Activated CD8-positive, alpha-beta memory T cell treated with anti-CD3 and anti-CD28 coated beads, Interleukin-2, amount 10 ng/mL, durations not matched to agents 7 days and 5 days (primary cell): ENCODE results near the gene KIF11. TPM values are rescaled to one million over a fixed set of nuclear protein-coding genes. Genes with fewer than 3 reads are reported as not detected.
A peak's percentile ranks its signal among the peaks of the same experiment; 100 is the strongest.
"Not testable (repeated sequence)": the region's sequence is repeated elsewhere in the genome, so short reads cannot be mapped to it uniquely, and the experiment has no call there.

Experiments
- ATAC-seq: fragments of 150-1000 bp; cut with Tn5 transposase; one replicate; pipeline ENCODE4 v1.10.0; 2021; ENCODE audit warnings: moderate library complexity
- CTCF ChIA-PET: fragments of 350-600 bp; sonication (Branson Sonifier 250); formaldehyde crosslinking; loops from one replicate; lab custom pipeline; 2021; ENCODE audit warnings: antibody characterized with exemption; lab: Charles Lee
- DNase-seq: peaks from one replicate; pipeline ENCODE4 v3.0.0-alpha.2; 2020
- H3K27ac Mint-ChIP-seq: one replicate; pipeline ENCODE4 v1.8.0; 2021; ENCODE audit warnings: mild to moderate bottlenecking, mixed read lengths
- H3K27me3 Mint-ChIP-seq: one replicate; pipeline ENCODE4 v1.8.0; 2021; ENCODE audit warnings: mixed read lengths
- H3K36me3 Mint-ChIP-seq: one replicate; pipeline ENCODE4 v1.8.0; 2021; ENCODE audit warnings: mild to moderate bottlenecking, mixed read lengths
- H3K4me1 Mint-ChIP-seq: one replicate; pipeline ENCODE4 v1.8.0; 2021; ENCODE audit warnings: mixed read lengths
- H3K4me3 Mint-ChIP-seq: one replicate; pipeline ENCODE4 v1.8.0; 2021; ENCODE audit warnings: mild to moderate bottlenecking, moderate library complexity, mixed read lengths
- H3K9me3 Mint-ChIP-seq: one replicate; pipeline ENCODE4 v1.8.0; 2022; ENCODE audit warnings: low read depth, mixed read lengths
- total RNA-seq, 2 experiments: library from RNA; stranded (reverse); gene quantifications; one replicate each; pipeline ENCODE4 v1.2.3, GENCODE V29; 2021

KIF11 gene
- total RNA-seq, 2 experiments from 2014 or later, result 76.9 to 79.6 TPM

- ATAC-seq, result no peak
- Mint-ChIP-seq H3K9me3 (no peaks in the 10 kb centered on the region), H3K4me3 (no peak overlapping the region), H3K4me1 (peaks cover 60% of the 10 kb centered on the region), H3K27ac (peak overlapping the region; percentile 32), H3K27me3 (no peaks in the 10 kb centered on the region), H3K36me3 (peaks cover 41% of the 10 kb centered on the region)
- DNase-seq, result no peak
- CTCF ChIA-PET, result interaction anchor here (1.0 kb wide), 1 partner anchor 11 kb away, joined by 3 read pairs; no protein-coding TSS in a partner anchor
Measured at GRCh38 chr10:92598321-92598720, 5.4 kb downstream of the KIF11 start.

- no peak for DNase-seq
- CTCF ChIA-PET, result no interaction called here
- Mint-ChIP-seq H3K4me3 (no peak overlapping the region), H3K27ac (peak overlapping the region; percentile 47), H3K27me3 (no peaks in the 10 kb centered on the region), H3K4me1 (peaks cover 44% of the 10 kb centered on the region), H3K9me3 (no peaks in the 10 kb centered on the region), H3K36me3 (peaks cover 48% of the 10 kb centered on the region)
- no peak for ATAC-seq
Measured at GRCh38 chr10:92604841-92605240, 11.9 kb downstream of the KIF11 start.

- H3K9me3 Mint-ChIP-seq, result peaks cover 3% of the 10 kb centered on the region
- no peak for DNase-seq
- no peak overlapping the region for H3K4me3 Mint-ChIP-seq
- no peak for ATAC-seq
- H3K27me3 Mint-ChIP-seq, result no peaks in the 10 kb centered on the region
- peaks cover 54% of the 10 kb centered on the region for H3K36me3 Mint-ChIP-seq
- H3K27ac Mint-ChIP-seq, result no peak overlapping the region
- CTCF ChIA-PET, result interaction anchor here (1.3 kb wide), 1 partner anchor 10 kb away, joined by 3 read pairs; no protein-coding TSS in a partner anchor
- peaks cover 13% of the 10 kb centered on the region for H3K4me1 Mint-ChIP-seq
Measured at GRCh38 chr10:92615515-92615914, 22.6 kb downstream of the KIF11 start.

- H3K9me3 Mint-ChIP-seq, result peaks cover 4% of the 10 kb centered on the region
- ATAC-seq, result no peak
Measured at GRCh38 chr10:92619368-92619767, 26.4 kb downstream of the KIF11 start.

GRCh38 chr10:92627845-92628480 is 35.0 kb downstream of the KIF11 start:
- Mint-ChIP-seq H3K36me3 (peaks cover 73% of the 10 kb centered on the region), H3K27ac (no peak overlapping the region), H3K27me3 (no peaks in the 10 kb centered on the region), H3K9me3 (no peaks in the 10 kb centered on the region), H3K4me1 (no peaks in the 10 kb centered on the region), H3K4me3 (no peak overlapping the region)
- CTCF ChIA-PET, result interaction anchor here (1.3 kb wide), 1 partner anchor 11 kb away, joined by 3 read pairs; no protein-coding TSS in a partner anchor
- DNase-seq (no peak), ATAC-seq (no peak)

More at GRCh38 chr10:92619368-92619767, 26.4 kb downstream of the KIF11 start:
- peaks cover 70% of the 10 kb centered on the region for H3K36me3 Mint-ChIP-seq
- CTCF ChIA-PET, result interaction anchor here (0.7 kb wide), 1 partner anchor 92 kb away, joined by 3 read pairs; no protein-coding TSS in a partner anchor
- no peak for DNase-seq
- no peak overlapping the region for H3K4me3 Mint-ChIP-seq
- peaks cover 14% of the 10 kb centered on the region for H3K4me1 Mint-ChIP-seq
- H3K27me3 Mint-ChIP-seq, result no peaks in the 10 kb centered on the region
- H3K27ac Mint-ChIP-seq, result no peak overlapping the region

GRCh38 chr10:92629945-92630344 is 37.0 kb downstream of the KIF11 start:
- no peak for DNase-seq
- no peak for ATAC-seq
- Mint-ChIP-seq H3K27ac (no peak overlapping the region), H3K4me3 (no peak overlapping the region), H3K4me1 (no peaks in the 10 kb centered on the region), H3K27me3 (no peaks in the 10 kb centered on the region), H3K9me3 (no peaks in the 10 kb centered on the region), H3K36me3 (peaks cover 65% of the 10 kb centered on the region)
- CTCF ChIA-PET, result no interaction called here

- Mint-ChIP-seq H3K36me3 (peaks cover 45% of the 10 kb centered on the region), H3K27ac (no peak overlapping the region), H3K4me3 (no peak overlapping the region), H3K9me3 (no peaks in the 10 kb centered on the region), H3K27me3 (no peaks in the 10 kb centered on the region), H3K4me1 (no peaks in the 10 kb centered on the region)
- no peak for DNase-seq
- CTCF ChIA-PET, result no interaction called here
- no peak for ATAC-seq
Measured at GRCh38 chr10:92638037-92638436, 45.1 kb downstream of the KIF11 start.

GRCh38 chr10:92640107-92640506 is 47.2 kb downstream of the KIF11 start:
- no peak for ATAC-seq
- Mint-ChIP-seq H3K4me1 (peaks cover 10% of the 10 kb centered on the region), H3K9me3 (no peaks in the 10 kb centered on the region), H3K4me3 (no peak overlapping the region), H3K27me3 (no peaks in the 10 kb centered on the region), H3K36me3 (peaks cover 46% of the 10 kb centered on the region), H3K27ac (no peak overlapping the region)
- DNase-seq, result no peak
- CTCF ChIA-PET, result no interaction called here

GRCh38 chr10:92641492-92641891 is 48.6 kb downstream of the KIF11 start:
- ATAC-seq (no peak), DNase-seq (no peak)
- no peaks in the 10 kb centered on the region for H3K9me3 Mint-ChIP-seq
- no peak overlapping the region for H3K27ac Mint-ChIP-seq
- CTCF ChIA-PET, result no interaction called here
- peaks cover 52% of the 10 kb centered on the region for H3K36me3 Mint-ChIP-seq
- H3K4me1 Mint-ChIP-seq, result peaks cover 10% of the 10 kb centered on the region
- no peak overlapping the region for H3K4me3 Mint-ChIP-seq
- no peaks in the 10 kb centered on the region for H3K27me3 Mint-ChIP-seq

GRCh38 chr10:92644921-92645320 is 52.0 kb downstream of the KIF11 start:
- DNase-seq (no peak), ATAC-seq (no peak)
- H3K4me1 Mint-ChIP-seq, result peaks cover 10% of the 10 kb centered on the region
- no peaks in the 10 kb centered on the region for H3K9me3 Mint-ChIP-seq
- CTCF ChIA-PET, result no interaction called here
- no peak overlapping the region for H3K27ac Mint-ChIP-seq
- peaks cover 63% of the 10 kb centered on the region for H3K36me3 Mint-ChIP-seq
- no peaks in the 10 kb centered on the region for H3K27me3 Mint-ChIP-seq
- H3K4me3 Mint-ChIP-seq, result no peak overlapping the region

- CTCF ChIA-PET, DNase-seq, H3K4me3 Mint-ChIP-seq, H3K27me3 Mint-ChIP-seq, H3K9me3 Mint-ChIP-seq, ATAC-seq, H3K27ac Mint-ChIP-seq, H3K4me1 Mint-ChIP-seq: not testable (repeated sequence)
- H3K36me3 Mint-ChIP-seq, result peaks cover 69% of the 10 kb centered on the region
Measured at GRCh38 chr10:92650864-92651263, 57.9 kb downstream of the KIF11 start.

- ATAC-seq (no peak), DNase-seq (no peak)
- CTCF ChIA-PET, result no interaction called here
- no peaks in the 10 kb centered on the region for H3K27me3 Mint-ChIP-seq
- no peak overlapping the region for H3K4me3 Mint-ChIP-seq
- H3K27ac Mint-ChIP-seq, result no peak overlapping the region
- H3K36me3 Mint-ChIP-seq, result peaks cover 42% of the 10 kb centered on the region
- no peaks in the 10 kb centered on the region for H3K4me1 Mint-ChIP-seq
- H3K9me3 Mint-ChIP-seq, result no peaks in the 10 kb centered on the region
Measured at GRCh38 chr10:92655426-92655825, 62.5 kb downstream of the KIF11 start.

- no peak overlapping the region for H3K27ac Mint-ChIP-seq
- no peaks in the 10 kb centered on the region for H3K9me3 Mint-ChIP-seq
- ATAC-seq (no peak), DNase-seq (no peak)
- CTCF ChIA-PET, result no interaction called here
- no peaks in the 10 kb centered on the region for H3K4me1 Mint-ChIP-seq
- H3K27me3 Mint-ChIP-seq, result no peaks in the 10 kb centered on the region
- H3K36me3 Mint-ChIP-seq, result peaks cover 37% of the 10 kb centered on the region
- no peak overlapping the region for H3K4me3 Mint-ChIP-seq
Measured at GRCh38 chr10:92656266-92656961, 63.5 kb downstream of the KIF11 start.

- Mint-ChIP-seq H3K4me1 (no peaks in the 10 kb centered on the region), H3K27ac (no peak overlapping the region), H3K4me3 (no peak overlapping the region), H3K36me3 (peaks cover 32% of the 10 kb centered on the region), H3K9me3 (no peaks in the 10 kb centered on the region), H3K27me3 (no peaks in the 10 kb centered on the region)
- DNase-seq, result no peak
- CTCF ChIA-PET, result no interaction called here
- no peak for ATAC-seq
Measured at GRCh38 chr10:92657024-92657423, 64.1 kb downstream of the KIF11 start.
